Cerebellar cortex (tissue), 1 donor: ENCODE results near the gene KCNG1.

ENCODE experiments used
- DNase-seq: peaks from one replicate; pipeline ENCODE4 v3.0.0-alpha.2; 2015; ENCODE audit warnings: low spot score

KCNG1 gene

DNA sequence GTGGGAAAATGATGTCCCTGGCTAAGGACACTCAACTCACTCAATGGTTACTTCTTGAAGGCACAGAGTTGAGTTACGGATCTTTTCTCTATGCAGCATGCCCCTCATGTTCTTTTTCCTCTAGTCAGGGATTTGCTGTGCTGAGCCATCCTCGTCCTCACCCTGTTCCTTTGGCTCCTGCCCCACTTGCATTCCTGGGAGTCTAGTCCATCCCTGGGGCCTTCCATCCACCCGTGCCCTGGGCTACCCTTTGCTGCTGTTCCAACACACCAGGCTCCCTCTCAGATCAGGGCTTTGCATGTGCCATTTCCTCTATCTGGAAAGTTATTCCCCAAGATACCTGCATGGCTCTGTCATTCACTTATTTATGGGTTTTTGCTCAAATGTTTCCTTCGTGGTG is 13.3 kb upstream of the KCNG1 start:
- no peak for DNase-seq

DNA sequence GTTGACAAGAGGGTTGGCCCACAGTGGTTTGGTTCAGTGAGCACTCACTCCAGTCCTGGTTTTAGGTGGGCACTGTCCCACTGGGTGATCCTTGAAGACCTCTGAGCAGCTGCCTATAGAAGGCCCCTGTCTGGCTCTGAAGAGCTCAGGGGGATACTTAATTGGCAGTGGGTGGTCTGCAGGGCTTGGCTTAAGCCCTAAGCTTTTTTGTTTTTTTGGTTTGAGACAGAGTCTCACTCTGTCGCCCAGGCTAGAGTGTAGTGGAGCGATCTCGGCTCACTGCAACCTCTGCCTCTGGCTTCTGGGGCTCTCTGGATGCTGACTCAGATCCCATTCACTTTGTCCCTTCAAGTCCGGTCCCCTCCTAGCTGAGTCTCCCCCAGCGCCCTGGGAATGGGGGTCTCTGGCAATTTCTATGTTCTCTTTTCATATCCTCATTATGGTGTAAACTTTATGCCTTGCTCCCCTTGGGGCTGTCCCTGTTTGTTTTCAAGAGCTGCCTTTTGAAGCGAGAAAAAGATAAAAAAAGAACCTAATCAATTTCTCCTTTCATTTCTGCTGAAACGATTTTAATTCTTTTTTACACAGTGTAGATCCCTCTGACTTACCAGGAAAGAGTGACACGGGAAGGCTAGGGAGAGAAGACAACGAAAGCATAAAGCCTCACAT is 12.2 kb upstream of the KCNG1 start:
- no peak for DNase-seq

DNA sequence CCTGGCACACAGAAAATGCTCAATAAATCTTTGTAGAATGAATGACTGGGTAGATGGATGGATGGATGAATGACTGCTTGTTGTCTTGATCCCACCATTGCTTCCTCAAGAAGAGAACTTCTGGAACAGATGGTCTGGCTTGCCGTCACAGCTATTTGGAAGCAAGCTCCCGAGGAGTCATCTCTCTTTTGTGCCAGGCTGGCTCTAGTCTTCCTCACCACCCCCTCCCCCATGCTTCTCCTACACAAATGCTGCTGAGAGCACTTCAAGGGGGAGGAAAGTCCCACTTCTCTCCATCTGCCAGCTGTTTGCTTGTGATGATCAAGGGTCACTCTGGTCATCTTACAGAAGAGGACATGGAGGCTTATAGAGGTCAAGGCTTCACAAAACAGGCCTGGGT is 11.6 kb upstream of the KCNG1 start:
- no peak for DNase-seq

DNA sequence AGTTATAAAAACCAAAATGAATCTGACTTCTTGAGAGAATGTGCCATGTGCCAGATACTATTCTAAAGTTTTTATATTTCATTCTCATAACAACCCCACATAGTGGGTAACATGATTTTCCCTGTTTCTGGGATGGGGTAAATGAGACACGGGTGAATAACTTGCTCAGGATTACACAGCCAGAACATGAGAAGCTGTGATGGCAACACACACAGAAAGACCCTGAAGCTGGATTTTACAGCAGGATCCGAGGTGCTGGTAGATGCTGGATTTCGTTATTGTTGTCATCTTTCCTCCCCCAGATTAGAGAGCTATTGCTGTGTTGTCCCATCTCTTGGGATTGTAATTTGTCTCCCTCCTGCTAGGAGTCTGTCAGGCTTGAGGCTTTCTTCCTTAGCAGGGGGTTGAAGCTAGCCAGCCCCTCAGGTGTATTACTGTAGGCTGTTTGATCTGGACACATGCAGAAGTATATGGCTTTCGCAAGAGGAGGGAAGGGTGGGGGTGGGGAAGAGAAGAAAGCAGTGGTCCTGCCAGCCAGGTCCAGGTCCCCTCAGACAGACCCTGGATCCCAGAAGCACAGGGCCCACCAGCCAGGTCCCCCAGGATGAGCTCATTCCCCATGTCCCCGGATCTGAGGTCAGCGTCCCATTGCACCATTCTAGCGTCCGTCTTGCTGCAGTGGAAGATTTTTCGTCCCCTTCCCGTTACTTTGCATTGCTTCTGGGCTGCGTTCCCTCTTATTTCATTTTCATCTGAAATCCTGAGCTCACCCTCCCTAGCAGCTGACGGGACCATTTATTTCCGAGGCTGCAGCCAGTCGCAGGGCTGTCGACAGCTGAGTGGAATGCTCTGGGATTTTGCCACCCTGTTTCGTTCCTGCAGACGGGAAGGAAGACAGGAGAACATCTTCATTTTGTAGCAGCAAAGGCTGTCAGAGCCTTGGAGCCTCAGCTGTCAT is 7.3 kb upstream of the KCNG1 start:
- DNase-seq, result no peak

DNA sequence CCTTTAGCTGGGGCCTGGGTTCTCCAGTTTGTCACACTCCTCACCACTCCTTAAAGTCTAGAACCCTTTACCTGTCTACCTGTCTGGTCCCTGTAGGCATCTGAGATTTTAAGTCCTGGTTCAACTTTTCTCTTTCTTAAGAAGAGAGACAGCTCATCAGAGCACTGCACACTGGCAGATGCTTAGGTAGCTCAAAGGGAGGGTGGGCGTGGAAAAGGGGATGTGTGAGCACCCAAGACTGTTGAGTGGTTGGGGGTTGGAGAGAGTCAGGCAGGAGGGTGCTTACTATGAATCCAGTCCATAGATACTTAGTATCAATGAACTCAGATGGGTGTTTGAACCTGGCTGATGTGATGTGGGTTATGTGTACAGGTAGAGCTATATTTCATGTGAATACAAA is 6.6 kb upstream of the KCNG1 start:
- DNase-seq, result no peak

GRCh38 chr20:51028616-51029212 is 5.8 kb upstream of the KCNG1 start:
- no peak for DNase-seq

- DNase-seq, result no peak
These were observed 4.3 kb upstream of the KCNG1 start for GRCh38 chr20:51027035-51027795.

GRCh38 chr20:51026269-51026668 is 3.4 kb upstream of the KCNG1 start:
- DNase-seq, result no peak

GRCh38 chr20:51024761-51025160 is 1.9 kb upstream of the KCNG1 start:
- no peak for DNase-seq

- DNase-seq, result no peak
These were observed 779 bp upstream of the KCNG1 start for GRCh38 chr20:51023617-51024155.

GRCh38 chr20:51022227-51022802 is 592 bp downstream of the KCNG1 start:
- DNase-seq, result no peak

- DNase-seq, result no peak
These were observed 1.6 kb downstream of the KCNG1 start for GRCh38 chr20:51021067-51022025.

- no peak for DNase-seq
These were observed 2.2 kb downstream of the KCNG1 start for GRCh38 chr20:51020657-51021056.

GRCh38 chr20:51019656-51020592 is 3.0 kb downstream of the KCNG1 start:
- DNase-seq, result peak; percentile 40

GRCh38 chr20:51017251-51017650 is 5.7 kb downstream of the KCNG1 start:
- no peak for DNase-seq

DNA sequence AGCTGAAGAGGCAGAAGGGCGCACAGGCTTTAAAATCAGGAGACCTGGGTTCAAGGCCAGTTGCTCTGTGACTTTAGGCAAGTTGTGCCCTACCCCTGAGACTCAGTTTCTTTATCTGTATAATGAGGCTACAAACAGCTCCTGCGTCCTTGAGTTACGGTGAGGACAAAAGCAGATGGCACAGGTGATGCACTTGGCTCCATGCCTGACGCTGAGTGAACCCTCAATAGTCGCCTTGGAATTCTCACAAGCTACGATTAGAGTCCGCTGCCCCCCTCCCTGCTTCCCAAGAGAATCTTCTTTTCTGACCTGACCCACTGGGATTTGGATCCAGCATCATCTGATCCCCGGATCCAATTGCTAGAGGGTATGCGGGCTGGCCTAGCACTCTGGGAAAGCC is 6.4 kb downstream of the KCNG1 start:
- peak; percentile 54 for DNase-seq

DNA sequence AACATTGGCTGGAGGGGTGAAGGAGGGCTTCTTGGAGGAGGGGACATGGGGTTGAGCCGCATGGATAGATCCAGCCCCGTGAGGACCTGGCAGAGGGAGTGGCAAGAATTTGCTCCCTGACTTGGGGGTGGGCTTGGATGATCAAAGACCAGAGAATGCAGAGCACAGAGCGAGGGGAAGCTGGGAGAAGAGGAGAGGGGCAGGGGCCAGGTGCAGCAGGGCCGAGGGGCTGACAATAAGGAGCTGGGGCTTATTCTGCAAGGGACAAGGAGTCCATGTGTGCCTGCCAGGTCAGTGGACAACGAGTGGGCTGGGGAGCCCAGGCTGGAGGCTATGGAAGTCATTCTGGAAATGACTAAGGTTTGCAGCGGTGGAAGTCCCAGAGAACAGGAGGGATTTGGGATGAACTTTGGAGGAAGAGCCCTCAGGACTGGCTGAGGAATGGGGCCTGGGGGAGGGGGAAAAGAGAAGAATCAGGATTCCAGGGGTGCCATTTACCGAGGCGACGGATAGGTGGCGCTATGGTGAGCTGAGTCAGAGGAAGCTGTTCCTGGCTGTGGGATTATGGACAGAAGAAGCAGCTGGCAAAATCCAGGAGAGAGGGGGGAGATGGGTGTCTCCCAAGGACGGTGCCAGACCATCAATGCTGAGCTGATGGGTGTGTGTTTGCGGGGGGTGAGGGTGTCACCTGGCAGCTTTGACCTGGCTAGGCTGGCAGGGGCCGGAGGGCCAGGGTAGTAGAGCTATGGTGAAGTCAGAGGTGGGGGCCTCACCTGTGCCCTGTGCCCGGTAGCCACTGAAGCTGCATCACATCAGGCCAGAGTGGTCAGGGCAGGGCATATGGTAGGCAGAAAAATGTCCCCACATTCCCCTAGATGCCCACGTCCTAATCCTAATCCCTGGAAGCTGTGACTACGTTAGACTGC is 7.8 kb downstream of the KCNG1 start:
- peak; percentile 48 for DNase-seq
